Measurements from ENCODE around the gene NYAP2. TPM values are rescaled to one million over a fixed set of nuclear protein-coding genes. Genes with fewer than 3 reads are reported as not detected.

NYAP2 gene
- total RNA-seq, 4 donors from 2014 or later = 0.14 TPM; not detected in 3

- no peak for TF ChIP-seq CTCF (IDR thresholded peaks at IDR 0.05)
- no peak for TF ChIP-seq EP300 (IDR thresholded peaks at IDR 0.05; ENCODE audit: low read depth)
- no peak for TF ChIP-seq POLR2AphosphoS5 (IDR thresholded peaks at IDR 0.05)
- TF ChIP-seq POLR2A (IDR thresholded peaks at IDR 0.05) = no peak
- WGBS, 2 donors (ENCODE audit: low coverage in 1 of 2) = 55 to 64% methylated on average over 2 of the region's 2 CpGs
Observed at GRCh38 chr2:225472161-225472560, 72.7 kb downstream of the NYAP2 start.

GRCh38 chr2:225479386-225479785 lies 79.9 kb downstream of the NYAP2 start:
- H3K9me3 ChIP-seq = no peaks in the 10 kb centered on the region
- no peak overlapping the region for H3K27ac ChIP-seq
- no peaks in the 10 kb centered on the region for H3K4me1 ChIP-seq
- TF ChIP-seq EP300 (IDR thresholded peaks at IDR 0.05; ENCODE audit: low read depth) (no peak), POLR2A (IDR thresholded peaks at IDR 0.05) (no peak), POLR2AphosphoS5 (IDR thresholded peaks at IDR 0.05) (no peak), CTCF (IDR thresholded peaks at IDR 0.05) (no peak)
- in situ Hi-C loops (cut with MboI; ENCODE audit: low pct_ligation_motif_present in 1 of 4, low pct_unique_long_range_greater_than_20kb in 1 of 4, low sequenced_read_pairs in 3 of 4) = no loop called here
- DNase-seq = no peak
- H3K27me3 ChIP-seq = peaks cover 6% of the 10 kb centered on the region
- H3K36me3 ChIP-seq = no peaks in the 10 kb centered on the region
- H3K4me3 ChIP-seq = no peak overlapping the region
- 64 to 66% methylated on average over 2 of the region's 2 CpGs for whole genome bisulfite sequencing, 2 donors (ENCODE audit: low coverage in 1 of 2)
- intact Hi-C loops (cut with DNase I; ENCODE audit: low total_unique reads) = no loop called here

More at GRCh38 chr2:225472161-225472560, 72.7 kb downstream of the NYAP2 start:
- Histone ChIP-seq H3K4me1 (peaks cover 0 to 10% (median 3%) of the 10 kb centered on the region in 4 donors), H3K4me3 (no peak overlapping the region), H3K36me3 (no peaks in the 10 kb centered on the region), H3K9me3 (no peaks in the 10 kb centered on the region), H3K27me3 (no peaks in the 10 kb centered on the region), H3K27ac (no peak overlapping the region)
- in situ Hi-C loops (cut with MboI; ENCODE audit: low pct_ligation_motif_present in 1 of 4, low pct_unique_long_range_greater_than_20kb in 1 of 4, low sequenced_read_pairs in 3 of 4) (no loop called here), intact Hi-C loops (cut with DNase I; ENCODE audit: low total_unique reads) (no loop called here)
- DNase-seq = no peak

- no peak overlapping the region for H3K27ac ChIP-seq
- intact Hi-C loops (cut with DNase I; ENCODE audit: low total_unique reads) = no loop called here
- no peak overlapping the region for H3K4me3 ChIP-seq
- H3K27me3 ChIP-seq = no peaks in the 10 kb centered on the region
- WGBS, 2 donors (ENCODE audit: low coverage in 1 of 2) = 77 to 88% methylated on average over 3 of the region's 3 CpGs
- H3K36me3 ChIP-seq = no peaks in the 10 kb centered on the region
- no peaks in the 10 kb centered on the region for H3K9me3 ChIP-seq
- no peak for DNase-seq
- in situ Hi-C loops (cut with MboI; ENCODE audit: low pct_ligation_motif_present in 1 of 4, low pct_unique_long_range_greater_than_20kb in 1 of 4, low sequenced_read_pairs in 3 of 4) = no loop called here
- TF ChIP-seq EP300 (IDR thresholded peaks at IDR 0.05; ENCODE audit: low read depth) = no peak
- TF ChIP-seq POLR2AphosphoS5 (IDR thresholded peaks at IDR 0.05) = no peak
- TF ChIP-seq CTCF (IDR thresholded peaks at IDR 0.05) = no peak
- no peaks in the 10 kb centered on the region for H3K4me1 ChIP-seq
Observed at GRCh38 chr2:225484751-225485150, 85.2 kb downstream of the NYAP2 start.

GRCh38 chr2:225486236-225486635 lies 86.7 kb downstream of the NYAP2 start:
- WGBS, 2 donors (ENCODE audit: low coverage in 1 of 2) = 82 to 100% methylated on average over 1 to 3 of the region's 3 CpGs
- TF ChIP-seq EP300 (IDR thresholded peaks at IDR 0.05; ENCODE audit: low read depth) (no peak), CTCF (IDR thresholded peaks at IDR 0.05) (no peak), POLR2AphosphoS5 (IDR thresholded peaks at IDR 0.05) (no peak), POLR2A (IDR thresholded peaks at IDR 0.05) (no peak)
- intact Hi-C loops (cut with DNase I; ENCODE audit: low total_unique reads) = no loop called here

More at GRCh38 chr2:225486236-225486635, 86.7 kb downstream of the NYAP2 start:
- Histone ChIP-seq H3K27ac (no peak overlapping the region), H3K27me3 (no peaks in the 10 kb centered on the region), H3K4me1 (no peaks in the 10 kb centered on the region), H3K36me3 (no peaks in the 10 kb centered on the region), H3K9me3 (no peaks in the 10 kb centered on the region), H3K4me3 (no peak overlapping the region)
- in situ Hi-C loops (cut with MboI; ENCODE audit: low pct_ligation_motif_present in 1 of 4, low pct_unique_long_range_greater_than_20kb in 1 of 4, low sequenced_read_pairs in 3 of 4) = no loop called here
- no peak for DNase-seq

Data from transverse colon (tissue), 4 donors.